Activated CD8-positive, alpha-beta T cell treated with anti-CD3 and anti-CD28 coated beads for 36 hours (primary cell): ENCODE measurements around the gene S100B. TPM values are rescaled to one million over a fixed set of nuclear protein-coding genes. Genes with fewer than 3 reads are reported as not detected.

Source experiments
- ATAC-seq: fragments of 200-7000 bp; cut with Tn5 transposase; one replicate; pipeline ENCODE4 v1.10.0; 2021; ENCODE audit warnings: mild to moderate bottlenecking, moderate library complexity
- CTCF ChIA-PET: fragments of 350-600 bp; sonication (Branson Sonifier 250); formaldehyde crosslinking; loops from one replicate; lab custom pipeline; 2021; ENCODE audit warnings: antibody characterized with exemption; lab: Charles Lee
- POLR2A ChIA-PET: fragments of 350-600 bp; sonication (Branson Sonifier 250); formaldehyde crosslinking; loops from one replicate; lab custom pipeline; 2021; ENCODE audit warnings: antibody characterized with exemption; lab: Charles Lee
- DNase-seq: peaks from one replicate; pipeline ENCODE4 v3.0.0-alpha.2; 2020
- H3K27ac Mint-ChIP-seq: one replicate; pipeline ENCODE4 v1.8.0; 2021; ENCODE audit warnings: mild to moderate bottlenecking, mixed read lengths
- H3K27me3 Mint-ChIP-seq: one replicate; pipeline ENCODE4 v1.8.0; 2021; ENCODE audit warnings: mixed read lengths
- H3K36me3 Mint-ChIP-seq: one replicate; pipeline ENCODE4 v1.8.0; 2021; ENCODE audit warnings: low read depth, mixed read lengths
- H3K4me1 Mint-ChIP-seq: one replicate; pipeline ENCODE4 v1.8.0; 2021; ENCODE audit warnings: low read depth, mixed read lengths
- H3K4me3 Mint-ChIP-seq: one replicate; pipeline ENCODE4 v1.8.0; 2021; ENCODE audit warnings: mild to moderate bottlenecking, moderate library complexity, mixed read lengths
- H3K9me3 Mint-ChIP-seq: one replicate; pipeline ENCODE4 v1.8.0; 2021; ENCODE audit warnings: mixed read lengths
- CTCF ChIP-seq: fragments of 200-600 bp; IDR thresholded peaks from one replicate; pipeline ENCODE4 v1.8.0; 2022; ENCODE audit warnings: antibody characterized with exemption, mild to moderate bottlenecking
- intact Hi-C: fragments of 100-400 bp; cut with micrococcal nuclease; formaldehyde crosslinking; loops from one replicate; pipeline ENCODE4 v1.10.0; 2022
- total RNA-seq, 2 experiments: library from RNA; stranded (reverse); gene quantifications; one replicate each; pipeline ENCODE4 v1.2.3, GENCODE V29; 2021

S100B gene
- total RNA-seq, 2 experiments from 2014 or later: 2.7 to 3.0 TPM

GRCh38 chr21:46551636-46552241, 53.1 kb downstream of the S100B start:
- intact Hi-C loops: no loop called here
- ChIA-PET CTCF (interaction anchor here (0.7 to 1.8 kb wide), 18 partner anchors 9 to 114 kb away, joined by 3 to 9 read pairs (median 4); no protein-coding TSS in a partner anchor), POLR2A (interaction anchor here (0.8 to 2.3 kb wide), 9 partner anchors 9 to 267 kb away, joined by 3 to 17 read pairs (median 5); partner anchors contain the start of gene DIP2A)
- Mint-ChIP-seq H3K4me3 (peak overlapping the region; percentile 66), H3K27me3 (no peaks in the 10 kb centered on the region), H3K27ac (peak overlapping the region; percentile 87), H3K36me3 (peaks cover 25% of the 10 kb centered on the region), H3K4me1 (peaks cover 60% of the 10 kb centered on the region), H3K9me3 (no peaks in the 10 kb centered on the region)
- DNase-seq (peak; percentile 67), ATAC-seq (peak; percentile 76)
- TF ChIP-seq CTCF: peak; percentile 8

- H3K4me3 Mint-ChIP-seq: peak overlapping the region; percentile 26
- intact Hi-C loops: no loop called here
- H3K4me1 Mint-ChIP-seq: peaks cover 51% of the 10 kb centered on the region
These were observed 54.6 kb downstream of the S100B start for GRCh38 chr21:46550116-46550941.

GRCh38 chr21:46549650-46550049, 55.2 kb downstream of the S100B start:
- DNase-seq: no peak
- intact Hi-C loops: no loop called here

More at GRCh38 chr21:46550116-46550941, 54.6 kb downstream of the S100B start:
- Mint-ChIP-seq H3K36me3 (peaks cover 19% of the 10 kb centered on the region), H3K27ac (peak overlapping the region; percentile 78), H3K27me3 (no peaks in the 10 kb centered on the region), H3K9me3 (no peaks in the 10 kb centered on the region)
- no peak for TF ChIP-seq CTCF
- ChIA-PET POLR2A (interaction anchor here (1.3 to 2.3 kb wide), 3 partner anchors 8 to 92 kb away, joined by 3 to 17 read pairs (median 12); partner anchors contain the start of gene DIP2A), CTCF (interaction anchor here (1.0 to 1.7 kb wide), 4 partner anchors 12 to 94 kb away, joined by 3 to 4 read pairs (median 4); no protein-coding TSS in a partner anchor)
- peak; percentile 59 for DNase-seq
- ATAC-seq: peak; percentile 38

More at GRCh38 chr21:46549650-46550049, 55.2 kb downstream of the S100B start:
- no peak overlapping the region for H3K4me3 Mint-ChIP-seq
- ATAC-seq: no peak
- ChIA-PET POLR2A (no interaction called here), CTCF (no interaction called here)
- H3K36me3 Mint-ChIP-seq: peaks cover 22% of the 10 kb centered on the region
- peaks cover 55% of the 10 kb centered on the region for H3K4me1 Mint-ChIP-seq
- TF ChIP-seq CTCF: no peak
- no peaks in the 10 kb centered on the region for H3K9me3 Mint-ChIP-seq
- no peaks in the 10 kb centered on the region for H3K27me3 Mint-ChIP-seq
- no peak overlapping the region for H3K27ac Mint-ChIP-seq

Other genes starting within 250 kb of the S100B start
- 10 to 100 TPM; 30.9 to 34.1 TPM for gene DIP2A, start 146.2 kb downstream of the S100B start, total RNA-seq
- 10 to 100 TPM; 54.4 to 58.2 TPM for gene PRMT2, start 30.6 kb upstream of the S100B start, total RNA-seq